Skeletal muscle satellite cell (primary cell): Measurements from ENCODE around the gene PHACTR1.
A peak's percentile ranks its signal among the peaks of the same experiment; 100 is the strongest.
"Not testable (repeated sequence)": the region's sequence is repeated elsewhere in the genome, so short reads cannot be mapped to it uniquely, and the experiment has no call there.

ENCODE experiments used
- H3K27me3 ChIP-seq: 2 replicates; pipeline ENCODE4 v1.7.0; 2013; ENCODE audit warnings: low read length; ENCODE audit not compliant: control insufficient read depth, insufficient read depth
- H3K36me3 ChIP-seq: 2 replicates; pipeline ENCODE4 v1.7.0; 2013; ENCODE audit warnings: mild to moderate bottlenecking, control low read depth, low read length; ENCODE audit not compliant: insufficient read depth
- H3K4me1 ChIP-seq: 2 replicates; pipeline ENCODE4 v1.7.0; 2013; ENCODE audit warnings: low read length; ENCODE audit not compliant: control insufficient read depth, insufficient read depth
- H3K4me2 ChIP-seq: 2 replicates; pipeline ENCODE4 v1.7.0; 2013; ENCODE audit warnings: mild to moderate bottlenecking, low read length
- H3K4me3 ChIP-seq: 2 replicates; pipeline ENCODE4 v1.7.0; 2013; ENCODE audit warnings: low read length
- H3K9ac ChIP-seq: 2 replicates; pipeline ENCODE4 v1.7.0; 2013; ENCODE audit warnings: mild to moderate bottlenecking, low read depth, low read length, moderate library complexity
- H3K9me3 ChIP-seq: replicated peaks from 2 replicates; pipeline ENCODE4 v1.7.0; 2013; ENCODE audit warnings: mild to moderate bottlenecking, control low read depth, low read length

The PHACTR1 gene

DNA sequence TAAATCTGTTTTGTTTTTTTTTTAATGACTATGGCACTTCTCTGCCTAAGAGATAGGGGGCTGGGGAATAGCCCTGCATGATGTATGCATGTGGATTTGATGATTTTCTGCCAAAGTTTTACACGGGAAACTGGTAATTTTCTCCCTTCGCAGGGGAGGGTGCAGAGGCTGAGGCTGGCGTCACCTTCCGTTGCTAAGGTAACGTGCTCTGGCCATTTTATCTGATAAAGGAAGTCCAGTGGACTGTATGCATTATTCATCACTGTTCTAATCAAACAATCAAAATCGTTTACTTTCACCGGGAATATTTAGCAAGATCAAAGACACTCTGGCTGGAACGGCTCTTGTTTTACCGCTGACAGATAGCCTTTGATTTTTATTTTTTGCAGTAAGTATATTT, 789 bp downstream of the PHACTR1 start:
- Histone ChIP-seq H3K9ac (no peak overlapping the region), H3K4me3 (no peak overlapping the region), H3K27me3 (no peaks in the 10 kb centered on the region), H3K4me1 (no peaks in the 10 kb centered on the region), H3K36me3 (no peaks in the 10 kb centered on the region), H3K4me2 (no peak overlapping the region), H3K9me3 (no peaks in the 10 kb centered on the region)

DNA sequence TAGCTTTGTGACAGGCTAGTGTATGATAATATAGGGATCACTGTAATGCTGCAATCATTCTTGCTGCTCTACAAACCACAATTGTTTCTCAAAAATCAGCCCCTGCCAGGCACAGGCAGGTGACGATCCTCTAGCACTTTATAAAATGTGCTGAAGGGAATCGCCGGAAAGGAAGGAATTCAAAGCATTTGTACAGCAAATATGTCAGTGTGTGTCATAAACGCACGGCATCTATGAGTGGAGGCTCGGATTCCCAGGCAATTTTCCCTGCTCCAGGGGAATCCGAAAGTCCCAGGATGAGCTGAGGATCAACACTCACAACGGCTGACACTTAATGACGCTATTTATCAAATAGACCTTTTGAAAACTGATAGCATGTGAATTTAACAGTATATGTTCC, 1.4 kb downstream of the PHACTR1 start:
- H3K36me3 ChIP-seq: no peaks in the 10 kb centered on the region
- H3K4me1 ChIP-seq: no peaks in the 10 kb centered on the region
- H3K27me3 ChIP-seq: no peaks in the 10 kb centered on the region
- no peak overlapping the region for H3K4me3 ChIP-seq
- H3K9me3 ChIP-seq: no peaks in the 10 kb centered on the region
- H3K4me2 ChIP-seq: no peak overlapping the region
- no peak overlapping the region for H3K9ac ChIP-seq

DNA sequence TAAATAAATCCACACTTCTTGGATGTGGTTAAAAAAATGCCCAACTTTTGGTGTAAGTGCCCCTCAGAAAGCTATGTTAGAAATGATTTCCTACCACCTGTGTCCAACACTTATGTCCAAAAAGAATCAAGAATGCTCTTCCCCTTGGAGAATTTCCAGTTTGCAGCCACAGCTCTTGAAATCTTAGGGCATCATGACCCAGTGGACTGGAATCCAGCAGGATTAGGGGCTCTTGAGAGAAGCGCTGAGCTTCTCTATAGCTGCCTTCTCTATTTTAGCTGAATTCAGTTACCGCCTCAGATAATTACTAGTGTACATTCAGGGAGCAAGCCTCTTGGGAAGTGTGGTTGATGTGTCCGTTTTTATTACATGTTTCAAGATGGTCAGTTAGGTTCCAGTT, 2.5 kb downstream of the PHACTR1 start:
- Histone ChIP-seq H3K4me1 (no peaks in the 10 kb centered on the region), H3K9ac (no peak overlapping the region), H3K36me3 (no peaks in the 10 kb centered on the region), H3K27me3 (no peaks in the 10 kb centered on the region), H3K4me3 (no peak overlapping the region), H3K9me3 (no peaks in the 10 kb centered on the region), H3K4me2 (no peak overlapping the region)

DNA sequence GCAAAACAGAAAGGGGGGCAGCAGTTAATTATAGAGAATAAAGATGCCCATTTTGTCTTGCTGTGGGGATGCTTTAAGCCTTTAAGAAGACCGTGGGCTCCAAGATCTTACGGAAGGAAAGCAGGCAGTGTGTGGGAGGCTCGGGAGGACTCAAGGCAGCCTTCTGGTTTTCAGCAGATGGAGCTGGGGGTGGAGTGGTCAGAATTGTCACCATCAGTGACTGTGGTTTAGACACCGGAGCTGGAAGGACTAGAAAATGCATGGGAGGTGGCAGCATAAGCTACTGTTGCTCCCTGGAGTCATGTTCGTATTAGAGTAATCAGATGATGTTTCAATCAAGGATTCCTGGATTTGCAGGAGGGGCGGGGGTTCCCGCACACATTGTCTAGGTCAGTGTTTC, 3.7 kb downstream of the PHACTR1 start:
- H3K4me2 ChIP-seq: no peak overlapping the region
- H3K36me3 ChIP-seq: no peaks in the 10 kb centered on the region
- no peaks in the 10 kb centered on the region for H3K4me1 ChIP-seq
- no peaks in the 10 kb centered on the region for H3K27me3 ChIP-seq
- no peak overlapping the region for H3K9ac ChIP-seq
- no peaks in the 10 kb centered on the region for H3K9me3 ChIP-seq
- no peak overlapping the region for H3K4me3 ChIP-seq

DNA sequence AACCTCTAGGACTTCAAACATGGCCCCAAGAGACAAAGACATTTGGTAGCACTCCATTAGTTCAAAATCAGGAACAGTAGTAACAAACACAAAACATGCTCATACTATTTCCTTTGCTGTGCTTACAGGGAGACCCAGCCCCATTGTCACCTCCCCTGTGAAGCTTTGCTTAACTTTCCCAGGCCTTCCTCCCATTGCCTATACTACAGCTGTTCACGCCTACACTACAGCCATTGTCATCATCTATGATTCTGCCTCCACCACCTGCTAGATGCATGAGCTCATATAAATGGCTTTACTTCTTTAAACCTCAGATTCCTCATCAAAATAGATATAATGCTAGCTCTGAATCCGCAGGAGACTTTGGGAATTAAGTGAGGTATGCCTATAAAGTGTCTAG, 8.7 kb downstream of the PHACTR1 start:
- Histone ChIP-seq H3K27me3 (no peaks in the 10 kb centered on the region), H3K36me3 (no peaks in the 10 kb centered on the region), H3K9ac (no peak overlapping the region), H3K9me3 (no peaks in the 10 kb centered on the region), H3K4me1 (no peaks in the 10 kb centered on the region), H3K4me2 (no peak overlapping the region), H3K4me3 (no peak overlapping the region)

DNA sequence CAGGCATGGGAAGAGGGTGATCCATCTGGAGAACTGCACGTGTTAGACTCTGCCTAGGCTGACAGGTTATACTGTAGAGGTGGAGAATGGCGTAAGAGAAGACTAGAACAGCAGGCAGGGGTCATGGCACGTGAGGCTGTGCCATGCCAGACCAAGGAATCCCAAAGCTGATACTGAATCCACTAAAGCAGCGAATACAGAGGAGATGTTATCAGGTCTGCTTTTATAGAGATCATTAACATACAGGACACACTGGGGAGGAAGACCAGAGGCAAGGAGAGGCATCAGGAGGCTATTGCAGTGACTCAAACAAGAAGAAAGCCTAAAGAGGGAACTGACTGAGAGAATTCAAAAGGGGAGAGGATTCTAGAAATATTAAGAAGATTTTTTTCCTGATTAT, 12.9 kb downstream of the PHACTR1 start:
- Histone ChIP-seq H3K9ac (no peak overlapping the region), H3K4me2 (no peak overlapping the region), H3K4me1 (no peaks in the 10 kb centered on the region), H3K4me3 (no peak overlapping the region), H3K27me3 (no peaks in the 10 kb centered on the region), H3K9me3 (no peaks in the 10 kb centered on the region), H3K36me3 (no peaks in the 10 kb centered on the region)

DNA sequence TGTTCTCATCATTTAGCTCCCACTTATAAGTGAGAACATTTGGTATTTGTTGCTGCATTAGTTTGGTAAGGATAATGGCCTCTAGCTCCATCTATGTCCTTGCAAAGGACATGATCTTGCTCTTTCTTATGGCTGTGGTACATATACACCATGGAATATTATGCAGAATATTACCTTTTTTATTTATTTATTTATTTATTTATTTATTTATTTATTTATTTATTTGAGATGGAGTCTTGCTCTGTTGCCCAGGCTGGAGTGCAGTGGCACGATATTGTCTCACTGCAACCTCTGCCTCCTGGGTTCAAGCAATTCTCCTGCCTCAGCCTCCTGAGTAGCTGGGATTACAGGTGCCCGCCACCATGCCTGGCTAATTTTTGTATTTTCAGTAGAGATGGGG, 14.2 kb downstream of the PHACTR1 start:
- not testable (repeated sequence) for H3K4me1 ChIP-seq, H3K9ac ChIP-seq, H3K9me3 ChIP-seq, H3K4me2 ChIP-seq, H3K4me3 ChIP-seq, H3K27me3 ChIP-seq, H3K36me3 ChIP-seq

DNA sequence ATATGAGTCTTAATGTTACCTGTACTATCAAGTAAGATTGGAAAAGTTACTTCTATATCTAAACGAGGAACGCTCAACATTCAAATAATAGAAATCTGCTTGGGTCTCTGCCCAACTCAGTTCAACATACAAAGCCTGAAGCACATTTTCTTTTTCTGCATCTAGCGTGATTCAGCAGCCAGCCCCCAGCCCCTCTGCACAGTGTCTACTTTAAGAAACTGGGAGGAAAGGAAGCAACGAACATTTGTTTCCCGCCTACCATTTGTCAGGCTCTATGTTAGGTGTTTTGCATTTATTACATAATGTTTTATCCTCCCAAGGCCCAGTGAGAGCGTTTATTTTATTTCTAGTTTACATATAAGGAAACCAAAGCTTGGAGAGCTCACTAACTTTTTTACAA, 17.3 kb downstream of the PHACTR1 start:
- Histone ChIP-seq H3K36me3 (no peaks in the 10 kb centered on the region), H3K4me3 (no peak overlapping the region), H3K4me2 (no peak overlapping the region), H3K4me1 (no peaks in the 10 kb centered on the region), H3K9ac (no peak overlapping the region), H3K9me3 (no peaks in the 10 kb centered on the region), H3K27me3 (no peaks in the 10 kb centered on the region)

DNA sequence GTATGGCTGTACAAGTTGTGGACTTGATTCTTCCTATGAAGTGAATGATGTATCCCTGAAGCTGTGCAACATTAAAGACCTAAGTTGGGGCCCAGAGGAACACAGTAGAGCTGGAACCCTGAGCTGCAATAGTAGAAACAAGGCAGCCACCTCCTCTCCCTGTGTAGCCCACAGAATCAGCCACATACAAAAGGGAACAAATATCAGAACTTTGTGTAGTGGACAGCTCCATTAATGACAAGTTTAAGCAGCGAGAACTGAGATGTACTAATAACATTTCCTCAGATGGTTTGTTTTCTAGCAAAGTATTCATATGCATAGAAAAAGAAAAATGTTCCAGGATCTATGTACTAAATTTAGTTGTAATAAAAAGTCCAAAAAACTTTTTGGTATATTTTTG, 19.2 kb downstream of the PHACTR1 start:
- H3K9me3 ChIP-seq: no peaks in the 10 kb centered on the region
- no peaks in the 10 kb centered on the region for H3K27me3 ChIP-seq
- no peaks in the 10 kb centered on the region for H3K36me3 ChIP-seq
- H3K4me3 ChIP-seq: no peak overlapping the region
- H3K9ac ChIP-seq: no peak overlapping the region
- no peaks in the 10 kb centered on the region for H3K4me1 ChIP-seq
- H3K4me2 ChIP-seq: no peak overlapping the region

DNA sequence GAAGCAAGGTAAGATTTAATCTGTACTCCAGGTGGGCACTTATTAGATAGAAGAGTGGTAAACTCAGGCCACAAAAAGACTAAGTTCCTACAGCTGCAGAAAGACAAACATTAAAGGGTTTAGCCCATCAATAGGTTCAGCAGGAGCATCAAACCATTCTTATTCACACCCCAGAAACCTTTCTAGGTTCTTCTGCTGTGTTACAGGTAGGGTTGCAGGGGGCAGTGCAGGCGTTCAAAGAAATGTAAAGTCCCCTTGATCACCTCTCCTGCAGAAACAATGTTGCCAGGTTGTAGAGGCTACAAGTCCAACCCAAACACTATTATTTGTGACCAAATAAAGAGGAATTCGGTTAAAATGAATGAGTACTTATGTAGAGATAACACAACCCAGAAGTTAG, 31.8 kb downstream of the PHACTR1 start:
- no peak overlapping the region for H3K4me2 ChIP-seq
- H3K36me3 ChIP-seq: no peaks in the 10 kb centered on the region
- H3K4me3 ChIP-seq: no peak overlapping the region
- H3K9me3 ChIP-seq: no peaks in the 10 kb centered on the region
- H3K27me3 ChIP-seq: peaks cover 16% of the 10 kb centered on the region
- no peaks in the 10 kb centered on the region for H3K4me1 ChIP-seq
- no peak overlapping the region for H3K9ac ChIP-seq

DNA sequence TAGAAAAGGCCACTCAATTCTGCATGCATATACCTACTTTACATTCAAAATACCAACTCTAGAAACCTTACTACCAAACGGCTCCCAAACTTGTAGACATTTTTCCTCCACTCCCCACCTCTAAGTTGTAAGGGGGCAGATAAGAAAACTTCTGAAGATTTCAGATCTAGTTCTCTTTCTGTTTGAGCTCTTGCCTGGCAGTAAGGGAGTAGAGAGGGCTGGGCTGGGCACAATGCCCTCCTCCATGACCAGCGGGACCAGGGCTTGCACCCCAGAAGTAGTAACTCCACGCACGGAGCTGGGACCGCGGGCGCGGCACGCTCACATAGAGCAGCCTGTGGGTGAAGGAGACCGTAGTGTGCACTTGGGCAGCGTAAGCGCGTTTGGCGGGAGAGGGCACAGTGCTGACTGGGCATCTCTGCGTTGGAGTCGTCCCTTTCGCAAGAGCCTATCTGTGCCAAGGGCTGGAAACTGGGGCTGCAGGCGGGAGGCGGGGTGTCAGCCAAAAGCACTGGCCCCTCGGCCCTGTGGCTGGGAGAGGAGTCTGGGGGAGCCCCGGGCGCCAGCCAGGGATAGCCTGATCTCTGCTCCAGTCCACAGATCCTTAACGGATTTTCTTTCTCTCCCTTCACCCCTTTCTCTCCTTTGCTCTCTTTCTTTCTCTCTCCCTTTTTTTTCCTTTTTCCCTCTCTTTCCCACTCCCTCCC, 32.4 kb downstream of the PHACTR1 start:
- Histone ChIP-seq H3K9me3 (no peaks in the 10 kb centered on the region), H3K9ac (no peak overlapping the region), H3K27me3 (peaks cover 16% of the 10 kb centered on the region), H3K4me1 (no peaks in the 10 kb centered on the region), H3K36me3 (no peaks in the 10 kb centered on the region), H3K4me3 (no peak overlapping the region), H3K4me2 (peak overlapping the region; percentile 66)

DNA sequence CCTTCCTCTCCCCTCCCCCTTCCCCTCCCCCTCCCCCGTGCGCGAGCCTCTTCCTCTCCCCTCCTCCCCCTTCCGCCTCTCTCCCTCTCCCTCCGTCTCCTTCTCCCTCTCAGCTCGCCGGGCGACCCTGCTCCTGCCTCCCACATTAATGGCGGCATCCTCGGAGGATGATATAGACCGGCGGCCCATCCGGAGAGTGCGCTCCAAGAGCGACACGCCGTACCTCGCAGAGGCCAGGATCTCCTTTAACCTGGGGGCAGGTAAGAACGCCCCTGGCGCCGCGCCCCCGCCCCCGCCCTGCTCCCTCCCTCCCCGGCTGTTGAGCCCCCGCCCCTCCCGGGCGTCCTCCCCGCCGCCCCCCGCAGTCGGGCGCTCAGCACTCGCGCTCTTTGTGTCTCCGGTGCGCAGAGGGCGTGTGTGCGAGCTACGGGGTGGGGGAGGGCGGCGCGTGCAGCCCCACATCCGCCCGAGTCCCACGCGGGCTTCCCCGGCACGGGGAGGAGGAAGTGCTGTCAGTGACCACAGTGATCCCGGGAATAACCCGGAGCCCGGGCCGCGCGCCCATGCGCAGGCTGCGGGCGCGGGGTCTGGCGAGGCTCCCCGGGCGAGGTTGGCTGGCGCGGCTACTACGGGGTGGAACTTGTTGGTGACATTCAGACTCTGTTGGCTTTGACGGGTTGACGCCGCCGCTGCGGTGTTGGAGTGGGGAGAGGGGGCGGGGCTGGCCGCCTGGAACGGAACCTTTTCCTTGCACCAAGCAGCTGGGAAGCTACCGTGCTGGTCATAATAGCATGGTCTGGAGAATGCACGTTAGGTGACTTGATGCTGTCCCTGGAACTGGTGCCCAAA, 33.2 kb downstream of the PHACTR1 start:
- H3K4me3 ChIP-seq: no peak overlapping the region
- H3K36me3 ChIP-seq: no peaks in the 10 kb centered on the region
- H3K9ac ChIP-seq: no peak overlapping the region

More for the DNA sequence above, 33.2 kb downstream of the PHACTR1 start:
- Histone ChIP-seq H3K4me2 (peak overlapping the region; percentile 56), H3K4me1 (no peaks in the 10 kb centered on the region), H3K27me3 (peaks cover 16% of the 10 kb centered on the region), H3K9me3 (no peaks in the 10 kb centered on the region)
